PC-9 (cell line): ENCODE data around the gene C17orf100.

Experiments
- EZH2 ChIP-seq: fragments of 200-600 bp; sonication (generic); IDR thresholded peaks from 2 replicates; pipeline ENCODE4 v1.8.0; 2017; ENCODE audit warnings: antibody characterized with exemption, low read depth
- TF ChIP-seq, protein P1 (sequence below): fragments of 200-600 bp; sonication (generic); conservative IDR thresholded peaks from 2 replicates; pipeline ENCODE4 v1.6.1; 2017; ENCODE audit warnings: mixed run types, antibody characterized with exemption, mild to moderate bottlenecking, moderate library complexity

DNA sequence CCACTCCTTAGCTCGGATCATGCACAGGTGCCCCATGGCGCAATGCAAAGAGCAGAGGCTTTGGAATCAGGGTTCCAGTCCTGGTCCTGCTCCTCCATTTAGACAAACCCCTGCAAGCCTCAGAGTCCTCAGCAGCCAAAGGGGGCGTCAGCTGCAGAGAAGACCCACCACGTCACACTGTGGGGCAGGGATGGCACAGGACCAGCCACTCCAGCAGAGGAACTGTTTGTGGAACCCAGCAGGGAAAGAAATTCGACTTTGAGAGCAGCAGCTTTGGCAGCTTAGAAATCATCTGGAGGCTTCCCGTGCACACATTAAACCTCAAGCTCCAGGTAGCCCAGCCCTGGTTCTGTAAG, 25.2 kb downstream of the C17orf100 start:
- no peak for TF ChIP-seq EZH2
- TF ChIP-seq, protein P1, sequence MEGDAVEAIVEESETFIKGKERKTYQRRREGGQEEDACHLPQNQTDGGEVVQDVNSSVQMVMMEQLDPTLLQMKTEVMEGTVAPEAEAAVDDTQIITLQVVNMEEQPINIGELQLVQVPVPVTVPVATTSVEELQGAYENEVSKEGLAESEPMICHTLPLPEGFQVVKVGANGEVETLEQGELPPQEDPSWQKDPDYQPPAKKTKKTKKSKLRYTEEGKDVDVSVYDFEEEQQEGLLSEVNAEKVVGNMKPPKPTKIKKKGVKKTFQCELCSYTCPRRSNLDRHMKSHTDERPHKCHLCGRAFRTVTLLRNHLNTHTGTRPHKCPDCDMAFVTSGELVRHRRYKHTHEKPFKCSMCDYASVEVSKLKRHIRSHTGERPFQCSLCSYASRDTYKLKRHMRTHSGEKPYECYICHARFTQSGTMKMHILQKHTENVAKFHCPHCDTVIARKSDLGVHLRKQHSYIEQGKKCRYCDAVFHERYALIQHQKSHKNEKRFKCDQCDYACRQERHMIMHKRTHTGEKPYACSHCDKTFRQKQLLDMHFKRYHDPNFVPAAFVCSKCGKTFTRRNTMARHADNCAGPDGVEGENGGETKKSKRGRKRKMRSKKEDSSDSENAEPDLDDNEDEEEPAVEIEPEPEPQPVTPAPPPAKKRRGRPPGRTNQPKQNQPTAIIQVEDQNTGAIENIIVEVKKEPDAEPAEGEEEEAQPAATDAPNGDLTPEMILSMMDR: no peak
